Retina (tissue), 1 donor: ENCODE results near the gene C2CD2.

Experiments
- DNase-seq: peaks from one replicate; pipeline ENCODE4 v3.0.0-alpha.2; 2016

Gene C2CD2

DNA sequence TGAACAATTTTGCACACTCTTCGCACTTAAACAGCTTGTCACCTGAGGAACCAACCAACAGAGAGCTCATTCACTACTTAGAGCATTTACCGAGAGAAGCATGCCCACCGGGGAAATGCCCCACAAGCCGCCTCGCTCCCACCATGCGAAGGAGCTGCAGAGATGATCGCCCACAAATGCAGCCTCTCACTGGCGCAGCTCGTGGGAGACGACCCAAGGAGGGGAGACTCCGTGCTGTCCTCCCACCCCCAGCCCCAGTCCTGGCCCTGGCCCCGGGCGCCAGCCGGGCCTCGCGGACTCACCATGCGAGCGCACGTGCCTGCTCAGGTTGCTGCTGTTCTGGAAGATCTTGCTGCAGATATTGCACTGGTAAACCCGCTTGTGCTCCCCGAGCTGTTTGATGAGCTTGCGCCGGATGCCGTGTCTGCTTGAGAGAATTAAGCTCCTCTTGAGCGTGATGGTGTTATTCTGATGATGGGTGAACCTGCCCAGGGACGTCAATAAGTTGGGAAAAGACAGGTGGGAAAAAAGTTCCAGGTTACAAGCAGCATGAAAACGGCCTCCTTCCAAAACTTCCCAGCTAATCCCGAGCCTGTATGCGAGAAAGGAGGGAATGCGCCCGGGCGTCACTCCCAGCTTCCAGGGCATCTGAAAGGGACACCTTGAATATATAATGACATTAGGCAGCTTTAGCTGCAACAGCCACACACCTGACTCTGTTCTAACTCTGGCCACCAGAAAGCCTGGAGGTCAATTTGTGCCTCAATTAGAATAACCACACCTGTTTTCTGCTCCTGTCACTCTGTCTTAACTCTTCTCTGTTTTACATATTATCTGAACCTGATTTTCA lies 117.4 kb downstream of the C2CD2 start:
- DNase-seq: no peak

DNA sequence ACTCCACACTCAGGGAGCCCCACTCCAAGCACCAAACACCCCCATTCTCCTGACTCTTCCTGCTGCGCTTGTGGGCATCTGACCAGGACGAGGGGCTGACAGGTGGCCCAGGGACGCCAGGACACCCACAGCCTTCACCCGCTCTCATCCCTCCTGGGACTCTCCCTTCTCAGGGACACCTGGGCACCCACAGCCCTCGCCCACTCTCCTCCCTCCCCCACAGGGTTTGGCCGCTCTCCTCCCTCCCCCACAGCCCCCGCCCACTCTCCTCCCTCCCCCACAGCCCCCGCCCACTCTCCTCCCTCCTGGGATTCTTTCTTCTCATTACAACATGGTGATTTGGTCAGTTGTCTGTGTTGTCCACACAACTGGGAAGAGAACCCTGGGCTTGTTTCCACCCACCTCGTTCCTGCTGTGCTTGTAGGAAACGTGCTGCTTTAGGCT lies 118.1 kb downstream of the C2CD2 start:
- no peak for DNase-seq
